Measurements from ENCODE around the gene STARD5. TPM values are rescaled to one million over a fixed set of nuclear protein-coding genes. Genes with fewer than 3 reads are reported as not detected.

STARD5 gene
- total RNA-seq, 1 donor from 2014 or later = 5.3 TPM

DNA sequence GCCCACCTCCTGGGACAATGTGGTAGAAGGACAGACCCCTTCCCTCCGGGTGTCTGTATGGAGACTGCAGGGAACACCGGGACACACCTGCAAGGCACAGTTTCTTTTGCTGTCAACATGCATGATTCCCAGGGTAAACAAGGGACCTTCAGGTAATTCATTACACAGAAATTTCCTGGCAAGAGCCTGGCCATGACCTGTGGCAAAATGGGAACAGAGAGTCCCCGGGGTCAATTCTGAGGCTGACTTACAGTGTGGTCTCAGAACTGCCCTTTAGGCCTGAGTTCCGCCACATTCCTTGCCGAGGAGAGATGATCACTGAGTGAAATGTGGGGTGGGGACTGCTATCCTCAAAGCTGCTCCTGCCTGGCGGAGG lies 6.3 kb downstream of the STARD5 start:
- no peak for DNase-seq (ENCODE audit: low spot score)
- H3K27me3 Mint-ChIP-seq (ENCODE audit: low read depth) = no peaks in the 10 kb centered on the region
- H3K9me3 Mint-ChIP-seq (ENCODE audit: low read depth) = no peaks in the 10 kb centered on the region
- peaks cover 21% of the 10 kb centered on the region for H3K36me3 Mint-ChIP-seq (ENCODE audit: low read depth)
- no peak overlapping the region for H3K4me3 Mint-ChIP-seq (ENCODE audit: unreplicated experiment)
- TF ChIP-seq, protein P1, sequence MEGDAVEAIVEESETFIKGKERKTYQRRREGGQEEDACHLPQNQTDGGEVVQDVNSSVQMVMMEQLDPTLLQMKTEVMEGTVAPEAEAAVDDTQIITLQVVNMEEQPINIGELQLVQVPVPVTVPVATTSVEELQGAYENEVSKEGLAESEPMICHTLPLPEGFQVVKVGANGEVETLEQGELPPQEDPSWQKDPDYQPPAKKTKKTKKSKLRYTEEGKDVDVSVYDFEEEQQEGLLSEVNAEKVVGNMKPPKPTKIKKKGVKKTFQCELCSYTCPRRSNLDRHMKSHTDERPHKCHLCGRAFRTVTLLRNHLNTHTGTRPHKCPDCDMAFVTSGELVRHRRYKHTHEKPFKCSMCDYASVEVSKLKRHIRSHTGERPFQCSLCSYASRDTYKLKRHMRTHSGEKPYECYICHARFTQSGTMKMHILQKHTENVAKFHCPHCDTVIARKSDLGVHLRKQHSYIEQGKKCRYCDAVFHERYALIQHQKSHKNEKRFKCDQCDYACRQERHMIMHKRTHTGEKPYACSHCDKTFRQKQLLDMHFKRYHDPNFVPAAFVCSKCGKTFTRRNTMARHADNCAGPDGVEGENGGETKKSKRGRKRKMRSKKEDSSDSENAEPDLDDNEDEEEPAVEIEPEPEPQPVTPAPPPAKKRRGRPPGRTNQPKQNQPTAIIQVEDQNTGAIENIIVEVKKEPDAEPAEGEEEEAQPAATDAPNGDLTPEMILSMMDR (IDR thresholded peaks at IDR 0.05) = no peak
- H3K4me1 Mint-ChIP-seq (ENCODE audit: low read depth) = peaks cover 18% of the 10 kb centered on the region
- H3K27ac Mint-ChIP-seq (ENCODE audit: unreplicated experiment) = no peak overlapping the region

DNA sequence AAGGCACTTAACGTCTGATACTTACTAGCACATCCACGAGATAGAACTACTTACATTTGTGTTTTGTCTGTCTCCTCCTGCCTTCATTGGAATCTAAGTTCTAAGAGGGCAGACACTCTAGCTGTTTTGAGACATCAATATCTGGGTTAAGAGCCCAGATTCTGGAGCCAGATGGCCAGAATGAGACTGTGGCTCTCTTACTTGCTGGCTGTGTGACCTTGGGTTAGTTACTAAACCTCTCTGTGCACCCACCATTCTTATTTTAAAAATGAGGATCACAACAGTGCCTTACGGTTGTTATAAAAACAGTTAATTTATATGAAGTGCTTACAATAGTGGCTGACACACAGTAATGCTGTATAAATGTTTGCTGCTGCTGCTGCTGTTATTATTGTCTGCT lies 7.7 kb downstream of the STARD5 start:
- Mint-ChIP-seq H3K4me3 (ENCODE audit: unreplicated experiment) (no peak overlapping the region), H3K36me3 (ENCODE audit: low read depth) (peaks cover 26% of the 10 kb centered on the region), H3K4me1 (ENCODE audit: low read depth) (peaks cover 21% of the 10 kb centered on the region), H3K27ac (ENCODE audit: unreplicated experiment) (no peak overlapping the region), H3K27me3 (ENCODE audit: low read depth) (no peaks in the 10 kb centered on the region), H3K9me3 (ENCODE audit: low read depth) (no peaks in the 10 kb centered on the region)
- DNase-seq (ENCODE audit: low spot score) = no peak
- TF ChIP-seq, protein P1 (IDR thresholded peaks at IDR 0.05) = no peak

DNA sequence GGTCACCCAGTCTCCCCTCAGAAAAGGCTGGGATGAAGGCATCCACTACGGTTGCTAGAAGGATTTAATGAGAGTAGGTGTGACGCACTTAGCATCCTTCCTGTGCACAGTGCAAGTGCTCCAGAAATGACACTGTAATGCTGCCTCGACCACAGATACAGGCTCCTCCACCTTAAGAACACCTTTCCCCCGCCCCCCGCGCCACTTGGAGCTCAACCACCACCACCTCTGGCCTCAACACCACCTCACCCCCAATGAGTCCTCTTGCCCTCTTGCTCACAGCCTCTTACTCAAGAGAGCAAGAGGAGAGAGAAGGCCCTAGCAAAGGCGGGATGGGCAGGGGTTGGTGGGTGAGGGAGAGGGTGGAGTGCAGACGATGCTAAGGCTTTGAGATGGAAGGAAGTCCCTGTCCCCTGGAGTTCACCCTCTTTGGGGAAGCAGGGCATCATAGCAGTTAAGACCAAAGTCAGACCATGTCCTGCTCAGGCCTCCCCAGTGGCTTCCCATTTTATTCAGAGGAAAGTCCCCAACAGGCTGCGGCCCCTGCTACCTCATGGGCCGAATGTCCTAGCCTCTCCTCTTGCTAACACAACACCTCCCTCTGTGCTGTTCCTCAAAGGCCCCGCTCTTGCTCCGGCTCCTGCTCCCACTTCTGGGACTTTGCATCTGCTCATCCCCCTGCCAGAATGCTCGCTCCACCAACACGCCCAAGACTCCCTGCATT lies 8.3 kb downstream of the STARD5 start:
- H3K4me1 Mint-ChIP-seq (ENCODE audit: low read depth) = peaks cover 21% of the 10 kb centered on the region
- no peaks in the 10 kb centered on the region for H3K9me3 Mint-ChIP-seq (ENCODE audit: low read depth)
- no peaks in the 10 kb centered on the region for H3K27me3 Mint-ChIP-seq (ENCODE audit: low read depth)
- TF ChIP-seq, protein P1 (IDR thresholded peaks at IDR 0.05) = no peak
- no peak for DNase-seq (ENCODE audit: low spot score)
- no peak overlapping the region for H3K4me3 Mint-ChIP-seq (ENCODE audit: unreplicated experiment)
- no peak overlapping the region for H3K27ac Mint-ChIP-seq (ENCODE audit: unreplicated experiment)
- H3K36me3 Mint-ChIP-seq (ENCODE audit: low read depth) = peaks cover 27% of the 10 kb centered on the region

DNA sequence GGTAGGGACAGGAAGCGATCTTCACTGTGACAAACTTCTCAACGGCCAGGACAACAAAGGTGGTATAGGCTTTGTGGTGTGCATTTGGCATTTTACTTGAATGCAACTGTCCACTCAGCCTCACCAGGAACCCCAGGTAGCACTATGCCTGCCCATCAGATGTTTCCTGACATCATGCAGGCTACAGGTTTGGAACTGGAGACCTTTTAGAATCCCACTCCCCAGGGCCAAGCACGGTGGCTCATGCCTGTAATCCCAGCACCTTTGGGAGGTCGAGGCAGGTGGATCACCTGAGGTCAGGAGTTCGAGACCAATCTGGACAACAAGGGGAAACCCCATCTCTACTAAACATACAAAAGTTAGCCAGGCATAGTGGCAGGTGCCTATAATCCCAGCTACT lies 9.6 kb downstream of the STARD5 start:
- H3K27me3 Mint-ChIP-seq (ENCODE audit: low read depth) = no peaks in the 10 kb centered on the region
- H3K27ac Mint-ChIP-seq (ENCODE audit: unreplicated experiment) = peak overlapping the region; percentile 36

DNA sequence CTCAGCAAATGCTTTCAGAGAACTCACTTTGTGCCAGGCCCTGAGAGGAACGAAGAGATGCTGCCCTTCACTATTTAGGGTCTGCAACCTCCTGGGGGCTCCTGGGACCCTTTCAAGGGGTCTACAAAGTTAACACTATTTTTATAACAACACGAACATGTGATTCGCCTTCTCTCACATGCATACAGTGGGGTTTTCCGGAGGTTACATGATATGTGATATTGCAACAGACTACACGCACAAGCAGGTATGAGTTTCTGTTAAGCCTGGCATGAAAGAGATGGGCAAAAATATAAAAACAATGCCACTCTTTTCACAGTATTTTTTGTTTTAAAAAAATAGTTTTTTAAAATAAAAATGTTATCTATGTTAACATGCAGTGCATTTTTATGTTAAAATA lies 10.3 kb downstream of the STARD5 start:
- TF ChIP-seq, protein P1 (IDR thresholded peaks at IDR 0.05) = no peak

More for the DNA sequence above, 9.6 kb downstream of the STARD5 start:
- DNase-seq (ENCODE audit: low spot score) = no peak
- peaks cover 21% of the 10 kb centered on the region for H3K4me1 Mint-ChIP-seq (ENCODE audit: low read depth)
- no peaks in the 10 kb centered on the region for H3K9me3 Mint-ChIP-seq (ENCODE audit: low read depth)
- H3K36me3 Mint-ChIP-seq (ENCODE audit: low read depth) = peaks cover 25% of the 10 kb centered on the region
- TF ChIP-seq, protein P1 (IDR thresholded peaks at IDR 0.05) = no peak
- no peak overlapping the region for H3K4me3 Mint-ChIP-seq (ENCODE audit: unreplicated experiment)

More for the DNA sequence above, 10.3 kb downstream of the STARD5 start:
- DNase-seq (ENCODE audit: low spot score) = no peak
- Mint-ChIP-seq H3K4me1 (ENCODE audit: low read depth) (peaks cover 21% of the 10 kb centered on the region), H3K4me3 (ENCODE audit: unreplicated experiment) (no peak overlapping the region), H3K27me3 (ENCODE audit: low read depth) (no peaks in the 10 kb centered on the region), H3K27ac (ENCODE audit: unreplicated experiment) (peak overlapping the region; percentile 89), H3K9me3 (ENCODE audit: low read depth) (no peaks in the 10 kb centered on the region), H3K36me3 (ENCODE audit: low read depth) (peaks cover 20% of the 10 kb centered on the region)

Data from chondrocyte (in vitro differentiated cells).